HepG2 (cell line): ENCODE measurements around the gene IGFLR1. TPM values are rescaled to one million over a fixed set of nuclear protein-coding genes. Genes with fewer than 3 reads are reported as not detected.

Experiments
- ATAC-seq: fragments of 200-7000 bp; cut with Tn5 transposase; 3 replicates; pipeline ENCODE4 v1.9.1; 2020; ENCODE audit warnings: mild to moderate bottlenecking, moderate library complexity
- BruUV-seq: library from RNA; stranded (reverse); fragments of 400-500 nt; replicated peaks from 2 replicates; lab custom pipeline; 2021; lab: Mats Ljungman, UMichigan
- CTCF ChIA-PET: fragments of 300-600 bp; formaldehyde crosslinking; extraction: SDS; loops from one replicate; lab custom pipeline; 2021; ENCODE audit warnings: low total read pairs, inconsistent platforms, low intra/inter-chr PET ratio; lab: Yijun Ruan, JAX
- POLR2A ChIA-PET: fragments of 350-600 bp; sonication (Branson Sonifier 250); formaldehyde crosslinking; loops from one replicate; lab custom pipeline; 2020; ENCODE audit warnings: antibody characterized with exemption, inconsistent platforms; lab: Yijun Ruan, JAX
- DNase-seq: peaks from one replicate; pipeline ENCODE4 v3.0.0-alpha.2; 2015; ENCODE audit warnings: low spot score
- FAIRE-seq: peaks from 3 replicates; lab custom pipeline; 2011; peaks lifted over from hg19 to GRCh38; lab: Jason Lieb, UNC
- H2AFZ ChIP-seq: one replicate; pipeline ENCODE4 v1.6.1; 2011; ENCODE audit warnings: low read length, inconsistent platforms
- H3K27ac ChIP-seq: fragments of 300-600 bp; 3 replicates; pipeline ENCODE4 v1.8.0; 2011; ENCODE audit warnings: mixed run types, mild to moderate bottlenecking, mixed read lengths, low read length, inconsistent platforms; ENCODE audit not compliant: insufficient read depth; ENCODE audit errors: extremely low read length
- H3K27me3 ChIP-seq, 2 experiments: fragments of 200-600 bp in 1 of 2; 2 replicates in 1 of 2; 3 replicates in 1 of 2; pipeline versions ENCODE4 v1.6.0 to v1.8.0; 2011; ENCODE audit warnings: low read length in 2 of 2, mild to moderate bottlenecking in 2 of 2, moderate library complexity in 2 of 2, inconsistent platforms in 1 of 2; ENCODE audit not compliant: insufficient read depth in 2 of 2, control insufficient read depth in 1 of 2
- H3K36me3 ChIP-seq, 2 experiments: fragments of 200-600 bp in 1 of 2; replicated peaks in 1 of 2; 2 replicates in 1 of 2; 3 replicates in 1 of 2; pipeline versions ENCODE4 v1.5.1 to v1.8.0; 2011; ENCODE audit warnings: low read length in 2 of 2, inconsistent platforms in 1 of 2; ENCODE audit not compliant: insufficient read depth in 2 of 2, control insufficient read depth in 1 of 2
- H3K4me1 ChIP-seq: 2 replicates; pipeline ENCODE4 v1.5.1; 2012; ENCODE audit warnings: low read length, inconsistent platforms; ENCODE audit not compliant: insufficient read depth
- H3K4me2 ChIP-seq: 2 replicates; pipeline ENCODE4 v1.6.0; 2011; ENCODE audit warnings: low read depth, low read length, inconsistent platforms
- H3K4me3 ChIP-seq, 3 experiments: fragments of 200-600 bp in 1 of 3; sonication (generic), shearing (Covaris generic) in 1 of 3; replicated peaks in 1 of 3; 2 replicates each; pipeline ENCODE4 v1.5.1; 2011 to 2016; ENCODE audit warnings: low read length in 3 of 3, inconsistent platforms in 2 of 3, low read depth in 2 of 3, mild to moderate bottlenecking in 2 of 3, control low read depth in 1 of 3, mixed read lengths in 1 of 3; ENCODE audit not compliant: insufficient read depth in 1 of 3
- H3K79me2 ChIP-seq: one replicate; pipeline ENCODE4 v1.6.1; 2011; ENCODE audit warnings: low read length, inconsistent platforms; ENCODE audit not compliant: insufficient read depth
- H3K9ac ChIP-seq: 2 replicates; pipeline ENCODE4 v1.6.0; 2011; ENCODE audit warnings: mild to moderate bottlenecking, low read depth, low read length, inconsistent platforms; ENCODE audit not compliant: insufficient read depth
- H3K9me3 ChIP-seq: 2 replicates; pipeline ENCODE4 v1.5.1; 2012; ENCODE audit warnings: mild to moderate bottlenecking, low read length
- H4K20me1 ChIP-seq: 2 replicates; pipeline ENCODE4 v1.6.0; 2011; ENCODE audit warnings: inconsistent platforms, mild to moderate bottlenecking, low read length, moderate library complexity; ENCODE audit not compliant: insufficient read depth
- CCDC6 ChIP-seq: sonication (generic); formaldehyde crosslinking; IDR thresholded peaks from 2 replicates; pipeline ENCODE4 v1.8.1; 2022; ENCODE audit warnings: mild to moderate bottlenecking, missing genetic modification reagents, moderate library complexity
- DBP ChIP-seq: sonication (generic); formaldehyde crosslinking; IDR thresholded peaks from 2 replicates; pipeline ENCODE4 v1.4.0; 2020; ENCODE audit warnings: missing genetic modification reagents; ENCODE audit errors: not compliant biosample characterization
- ETV6 ChIP-seq: sonication (generic); formaldehyde crosslinking; conservative IDR thresholded peaks from 2 replicates; pipeline ENCODE4 v1.4.0; 2020; ENCODE audit warnings: missing genetic modification reagents
- GTF3A ChIP-seq: sonication (generic); formaldehyde crosslinking; conservative IDR thresholded peaks from 2 replicates; pipeline ENCODE4 v1.4.0; 2020; ENCODE audit warnings: mild to moderate bottlenecking, missing genetic modification reagents
- MAFG ChIP-seq: sonication (generic); formaldehyde crosslinking; IDR thresholded peaks from 2 replicates; pipeline ENCODE4 v1.5.1; 2020; ENCODE audit warnings: mild to moderate bottlenecking, missing genetic modification reagents
- RBAK ChIP-seq: sonication (generic); formaldehyde crosslinking; IDR thresholded peaks from 2 replicates; pipeline ENCODE4 v1.5.1; 2020; ENCODE audit warnings: mild to moderate bottlenecking, missing genetic modification reagents
- SAFB2 ChIP-seq: sonication (generic); formaldehyde crosslinking; IDR thresholded peaks from 2 replicates; pipeline ENCODE4 v1.5.1; 2020; ENCODE audit warnings: missing genetic modification reagents, low read depth, mild to moderate bottlenecking, borderline replicate concordance
- SCMH1 ChIP-seq: sonication (generic); formaldehyde crosslinking; IDR thresholded peaks from 2 replicates; pipeline ENCODE4 v1.9.0; 2021; ENCODE audit warnings: missing genetic modification reagents, mild to moderate bottlenecking, borderline replicate concordance
- ZBTB38 ChIP-seq: sonication (generic); formaldehyde crosslinking; IDR thresholded peaks from 2 replicates; pipeline ENCODE4 v1.5.1; 2020; ENCODE audit warnings: mild to moderate bottlenecking, missing genetic modification reagents
- ZNF615 ChIP-seq: sonication (generic); formaldehyde crosslinking; IDR thresholded peaks from 2 replicates; pipeline ENCODE4 v1.5.0; 2020; ENCODE audit warnings: mild to moderate bottlenecking, missing genetic modification reagents, borderline replicate concordance
- ZNF674 ChIP-seq: sonication (generic); formaldehyde crosslinking; IDR thresholded peaks from 2 replicates; pipeline ENCODE4 v1.5.0; 2020; ENCODE audit warnings: low read depth, mild to moderate bottlenecking, missing genetic modification reagents
- ZSCAN22 ChIP-seq: sonication (generic); formaldehyde crosslinking; IDR thresholded peaks from 2 replicates; pipeline ENCODE4 v1.4.0; 2020; ENCODE audit warnings: mild to moderate bottlenecking, missing genetic modification reagents
- ZSCAN25 ChIP-seq: sonication (generic); formaldehyde crosslinking; IDR thresholded peaks from 2 replicates; pipeline ENCODE4 v1.8.0; 2022; ENCODE audit warnings: mild to moderate bottlenecking, missing genetic modification reagents
- WGBS: methylation state at CpG from one replicate; pipeline ENCODE4 v1.1.6; 2017; ENCODE audit warnings: low lambda C conversion rate; 5-methylcytosine and 5-hydroxymethylcytosine counted together
- in situ Hi-C: cut with HindIII; loops from 2 replicates; pipeline ENCODE4 v1.10.0; 2017; ENCODE audit warnings: low pct_unique_long_range_greater_than_20kb; ENCODE audit not compliant: extremely low pct_ligation_motif_present
- intact Hi-C: fragments of 100-400 bp; cut with micrococcal nuclease; formaldehyde crosslinking; loops from one replicate; pipeline ENCODE4 v1.10.0; 2022; ENCODE audit not compliant: unreplicated experiment
- polyA plus RNA-seq, 8 experiments: library from polyadenylated mRNA; depleted of rRNA in 3 of 8; stranded (reverse) in 7 of 8; unstranded in 1 of 8; fragments of >200 nt; fragmentation: Illumina TruSeq in 4 of 8; extraction: Trizol in 4 of 8; gene quantifications; 2 replicates each; pipeline versions ENCODE4 v1.2.1 to v1.2.3, GENCODE V29; 2011 to 2016; ENCODE audit warnings: low read depth in 4 of 8, missing spikeins in 1 of 8, mixed read lengths in 1 of 8; ENCODE audit not compliant: insufficient read depth in 1 of 8
- total RNA-seq, 5 experiments: library from RNA; depleted of rRNA; stranded (reverse); fragments of >200 nt; fragmentation: Illumina TruSeq; extraction: Trizol; gene quantifications; 2 replicates each; pipeline ENCODE4 v1.2.3, GENCODE V29; 2016; ENCODE audit warnings: low read depth in 1 of 5

The IGFLR1 gene
- total and polyA plus RNA-seq, 2 of the 13 experiments (the other 11 are each of a cell fraction or from before 2014, with no cell fraction given): 5.4 to 8.9 TPM

GRCh38 chr19:35752746-35753350 is 10.6 kb upstream of the IGFLR1 start:
- WGBS: 93% methylated on average over 19 of the region's 20 CpGs
- no peak overlapping the region for H3K4me3 ChIP-seq
- no TSS peak for BruUV-seq
- in situ Hi-C loops: no loop called here
- ChIA-PET CTCF (no interaction called here), POLR2A (no interaction called here)
- peaks cover 21% of the 10 kb centered on the region for H3K4me1 ChIP-seq
- H4K20me1 ChIP-seq: no peaks in the 10 kb centered on the region
- no peak for DNase-seq
- no peak overlapping the region for H3K9ac ChIP-seq
- H3K79me2 ChIP-seq: peaks cover 11% of the 10 kb centered on the region
- H3K27ac ChIP-seq: no peak overlapping the region
- no peak overlapping the region for H3K4me2 ChIP-seq
- H3K36me3 ChIP-seq: peaks cover 3 to 20% of the 10 kb centered on the region in 2 experiments; a peak in 3 of 5 replicates
- FAIRE-seq: no peak
- ATAC-seq: no peak
- no peaks in the 10 kb centered on the region; a peak in 1 of 5 replicates for H3K27me3 ChIP-seq
- intact Hi-C loops: no loop called here
- TF ChIP-seq SAFB2 (no peak), ZNF615 (CRISPR knock-in tag) (no peak), DBP (no peak), MAFG (CRISPR knock-in tag) (no peak), CCDC6 (CRISPR knock-in tag) (no peak), RBAK (CRISPR knock-in tag) (no peak), ZNF674 (CRISPR knock-in tag) (no peak), ZSCAN25 (no peak), GTF3A (CRISPR knock-in tag) (no peak), ZBTB38 (no peak), SCMH1 (CRISPR knock-in tag) (no peak), ZSCAN22 (no peak), ETV6 (CRISPR knock-in tag) (no peak)
- no peak overlapping the region for H2AFZ ChIP-seq
- no peaks in the 10 kb centered on the region for H3K9me3 ChIP-seq
